H1 (cell line): ENCODE data around the gene ZNF692.

ENCODE experiments used
- SUZ12 ChIP-seq: fragments of 200-600 bp; sonication (generic); IDR thresholded peaks from 2 replicates; pipeline ENCODE4 v1.6.1; 2012; ENCODE audit warnings: mild to moderate bottlenecking, inconsistent platforms, low read length, moderate library complexity, mixed read lengths
- TF ChIP-seq, protein P1 (sequence below), 3 experiments: IDR thresholded peaks; 1 replicate in 2 of 3; 2 replicates in 1 of 3; pipeline versions ENCODE4 v1.5.1 to v1.6.1; 2011; ENCODE audit warnings: low read length in 3 of 3, mild to moderate bottlenecking in 3 of 3, inconsistent platforms in 2 of 3, low read depth in 1 of 3, moderate library complexity in 1 of 3; ENCODE audit not compliant: insufficient read depth in 1 of 3; ENCODE audit errors: control extremely low read depth in 1 of 3

- TF ChIP-seq, protein P1, sequence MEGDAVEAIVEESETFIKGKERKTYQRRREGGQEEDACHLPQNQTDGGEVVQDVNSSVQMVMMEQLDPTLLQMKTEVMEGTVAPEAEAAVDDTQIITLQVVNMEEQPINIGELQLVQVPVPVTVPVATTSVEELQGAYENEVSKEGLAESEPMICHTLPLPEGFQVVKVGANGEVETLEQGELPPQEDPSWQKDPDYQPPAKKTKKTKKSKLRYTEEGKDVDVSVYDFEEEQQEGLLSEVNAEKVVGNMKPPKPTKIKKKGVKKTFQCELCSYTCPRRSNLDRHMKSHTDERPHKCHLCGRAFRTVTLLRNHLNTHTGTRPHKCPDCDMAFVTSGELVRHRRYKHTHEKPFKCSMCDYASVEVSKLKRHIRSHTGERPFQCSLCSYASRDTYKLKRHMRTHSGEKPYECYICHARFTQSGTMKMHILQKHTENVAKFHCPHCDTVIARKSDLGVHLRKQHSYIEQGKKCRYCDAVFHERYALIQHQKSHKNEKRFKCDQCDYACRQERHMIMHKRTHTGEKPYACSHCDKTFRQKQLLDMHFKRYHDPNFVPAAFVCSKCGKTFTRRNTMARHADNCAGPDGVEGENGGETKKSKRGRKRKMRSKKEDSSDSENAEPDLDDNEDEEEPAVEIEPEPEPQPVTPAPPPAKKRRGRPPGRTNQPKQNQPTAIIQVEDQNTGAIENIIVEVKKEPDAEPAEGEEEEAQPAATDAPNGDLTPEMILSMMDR (IDR thresholded peaks at IDR 0.05; ENCODE audit: control extremely low read depth in 1 of 3, insufficient read depth in 1 of 3, low read depth in 1 of 3, low read length in 3 of 3), result no peak
- TF ChIP-seq SUZ12, result no peak
These were observed 34.2 kb downstream of the ZNF692 start for GRCh38 chr1:248824701-248825100.
